ENCODE data around the gene KIF1A.

KIF1A gene

DNA sequence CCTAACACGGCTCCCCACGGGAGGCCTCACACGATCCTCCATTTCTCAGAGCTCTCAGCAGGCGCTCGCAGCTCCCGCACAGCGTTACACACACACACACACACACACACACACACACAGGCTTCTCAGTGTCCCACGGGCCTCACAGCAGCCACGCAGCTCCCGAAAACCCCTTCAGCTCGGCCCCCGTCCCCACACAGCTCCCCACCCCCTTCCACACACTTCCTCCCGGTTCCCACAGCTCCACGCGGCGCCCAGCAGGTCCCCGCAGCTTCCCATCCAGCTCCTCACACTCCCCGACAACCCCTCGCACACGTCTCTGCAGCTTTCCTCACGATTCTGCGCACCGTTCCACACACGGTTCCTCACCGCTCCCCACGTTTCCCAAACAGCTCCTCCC is 41.6 kb downstream of the KIF1A start:
- Histone ChIP-seq H3K4me1 (ENCODE audit: low read length) (no peaks in the 10 kb centered on the region), H2AFZ (ENCODE audit: low read length) (no peak overlapping the region), H3K9ac (ENCODE audit: low read length) (no peak overlapping the region), H3K36me3 (replicated peaks; ENCODE audit: insufficient read depth, low read length) (no peaks in the 10 kb centered on the region), H3K27ac (ENCODE audit: low read length) (no peak overlapping the region), H3K9me2 (replicated peaks; ENCODE audit: insufficient read depth, low read length) (no peaks in the 10 kb centered on the region), H3K4me2 (ENCODE audit: low read depth, low read length) (no peak overlapping the region), H4K20me1 (ENCODE audit: insufficient read depth, low read length) (no peaks in the 10 kb centered on the region), H3F3A (ENCODE audit: insufficient read depth, low read length) (no peaks in the 10 kb centered on the region), H3K79me2 (ENCODE audit: low read length) (no peaks in the 10 kb centered on the region), H3K27me3 (replicated peaks; ENCODE audit: insufficient read depth, low read length) (peaks cover 23% of the 10 kb centered on the region), H3K9me3 (replicated peaks; ENCODE audit: insufficient read depth, low read length) (no peaks in the 10 kb centered on the region), H3K4me3 (ENCODE audit: low read length) (no peak overlapping the region)
- no peak for DNase-seq
- TF ChIP-seq, protein P1, sequence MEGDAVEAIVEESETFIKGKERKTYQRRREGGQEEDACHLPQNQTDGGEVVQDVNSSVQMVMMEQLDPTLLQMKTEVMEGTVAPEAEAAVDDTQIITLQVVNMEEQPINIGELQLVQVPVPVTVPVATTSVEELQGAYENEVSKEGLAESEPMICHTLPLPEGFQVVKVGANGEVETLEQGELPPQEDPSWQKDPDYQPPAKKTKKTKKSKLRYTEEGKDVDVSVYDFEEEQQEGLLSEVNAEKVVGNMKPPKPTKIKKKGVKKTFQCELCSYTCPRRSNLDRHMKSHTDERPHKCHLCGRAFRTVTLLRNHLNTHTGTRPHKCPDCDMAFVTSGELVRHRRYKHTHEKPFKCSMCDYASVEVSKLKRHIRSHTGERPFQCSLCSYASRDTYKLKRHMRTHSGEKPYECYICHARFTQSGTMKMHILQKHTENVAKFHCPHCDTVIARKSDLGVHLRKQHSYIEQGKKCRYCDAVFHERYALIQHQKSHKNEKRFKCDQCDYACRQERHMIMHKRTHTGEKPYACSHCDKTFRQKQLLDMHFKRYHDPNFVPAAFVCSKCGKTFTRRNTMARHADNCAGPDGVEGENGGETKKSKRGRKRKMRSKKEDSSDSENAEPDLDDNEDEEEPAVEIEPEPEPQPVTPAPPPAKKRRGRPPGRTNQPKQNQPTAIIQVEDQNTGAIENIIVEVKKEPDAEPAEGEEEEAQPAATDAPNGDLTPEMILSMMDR (IDR thresholded peaks at IDR 0.05; ENCODE audit: low read length), result no peak
- TF ChIP-seq EZH2phosphoT487 (IDR thresholded peaks at IDR 0.05; ENCODE audit: low read length) (no peak), EZH2 (optimal IDR thresholded peaks at IDR 0.05; ENCODE audit: low read depth, low read length) (no peak)

DNA sequence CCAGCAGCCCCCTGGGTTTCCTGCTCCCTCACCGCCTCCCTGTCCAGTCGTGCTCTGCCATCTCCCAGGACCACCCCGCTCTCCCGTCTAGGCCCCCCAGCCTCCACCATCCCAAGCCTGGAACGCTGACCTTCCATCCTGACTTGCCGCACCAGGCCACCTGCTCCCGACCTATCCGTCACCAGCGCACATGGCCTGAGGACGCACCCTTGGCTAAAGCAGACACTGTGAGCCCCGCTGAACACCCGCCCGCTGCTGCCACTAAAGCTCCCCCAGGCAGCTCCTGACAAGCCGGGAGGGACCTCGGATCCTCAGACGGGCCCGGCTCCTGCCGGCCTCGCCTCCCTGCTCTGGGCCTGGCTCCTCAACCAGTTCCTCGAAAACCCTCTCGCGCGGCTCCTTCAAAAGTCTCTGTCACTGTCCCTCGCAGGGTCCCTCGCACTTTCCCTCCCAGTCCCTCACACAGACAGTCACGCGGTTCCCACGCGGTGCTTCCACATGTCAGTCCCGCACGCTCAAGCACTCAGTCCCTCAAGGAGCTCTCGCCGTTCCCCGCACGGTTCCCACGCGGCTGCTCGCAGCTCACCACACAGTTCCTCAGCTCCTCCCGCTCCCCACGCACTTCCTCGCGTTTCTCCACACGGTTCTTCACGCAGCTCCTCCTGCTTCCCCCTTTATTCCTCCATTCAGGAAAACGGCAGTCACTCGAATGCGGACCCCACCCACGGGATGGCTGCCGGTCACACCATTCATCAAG is 42.4 kb downstream of the KIF1A start:
- H3K9ac ChIP-seq (ENCODE audit: low read length), result no peak overlapping the region
- no peaks in the 10 kb centered on the region for H3K4me1 ChIP-seq (ENCODE audit: low read length)
- no peak for DNase-seq
- no peaks in the 10 kb centered on the region for H3K79me2 ChIP-seq (ENCODE audit: low read length)
- no peak overlapping the region for H3K4me3 ChIP-seq (ENCODE audit: low read length)
- no peak overlapping the region for H3K4me2 ChIP-seq (ENCODE audit: low read depth, low read length)
- H3K27ac ChIP-seq (ENCODE audit: low read length), result no peak overlapping the region
- H3F3A ChIP-seq (ENCODE audit: insufficient read depth, low read length), result no peaks in the 10 kb centered on the region
- no peaks in the 10 kb centered on the region for H3K36me3 ChIP-seq (replicated peaks; ENCODE audit: insufficient read depth, low read length)
- H3K27me3 ChIP-seq (replicated peaks; ENCODE audit: insufficient read depth, low read length), result peaks cover 29% of the 10 kb centered on the region
- H2AFZ ChIP-seq (ENCODE audit: low read length), result no peak overlapping the region
- H3K9me2 ChIP-seq (replicated peaks; ENCODE audit: insufficient read depth, low read length), result no peaks in the 10 kb centered on the region
- H4K20me1 ChIP-seq (ENCODE audit: insufficient read depth, low read length), result no peaks in the 10 kb centered on the region
- TF ChIP-seq, protein P1 (IDR thresholded peaks at IDR 0.05; ENCODE audit: low read length), result no peak
- no peak for TF ChIP-seq EZH2 (optimal IDR thresholded peaks at IDR 0.05; ENCODE audit: low read depth, low read length)
- no peak for TF ChIP-seq EZH2phosphoT487 (IDR thresholded peaks at IDR 0.05; ENCODE audit: low read length)
- no peaks in the 10 kb centered on the region for H3K9me3 ChIP-seq (replicated peaks; ENCODE audit: insufficient read depth, low read length)

GRCh38 chr2:240775905-240776304 is 44.1 kb downstream of the KIF1A start:
- Histone ChIP-seq H3F3A (ENCODE audit: insufficient read depth, low read length) (no peaks in the 10 kb centered on the region), H3K4me3 (ENCODE audit: low read length) (no peak overlapping the region), H3K36me3 (replicated peaks; ENCODE audit: insufficient read depth, low read length) (no peaks in the 10 kb centered on the region), H3K4me2 (ENCODE audit: low read depth, low read length) (no peak overlapping the region), H3K27ac (ENCODE audit: low read length) (no peak overlapping the region), H3K9me2 (replicated peaks; ENCODE audit: insufficient read depth, low read length) (no peaks in the 10 kb centered on the region), H3K9ac (ENCODE audit: low read length) (no peak overlapping the region), H3K9me3 (replicated peaks; ENCODE audit: insufficient read depth, low read length) (no peaks in the 10 kb centered on the region), H3K4me1 (ENCODE audit: low read length) (no peaks in the 10 kb centered on the region), H3K79me2 (ENCODE audit: low read length) (no peaks in the 10 kb centered on the region), H4K20me1 (ENCODE audit: insufficient read depth, low read length) (no peaks in the 10 kb centered on the region), H2AFZ (ENCODE audit: low read length) (no peak overlapping the region), H3K27me3 (replicated peaks; ENCODE audit: insufficient read depth, low read length) (peaks cover 29% of the 10 kb centered on the region)
- no peak for DNase-seq
- TF ChIP-seq EZH2 (optimal IDR thresholded peaks at IDR 0.05; ENCODE audit: low read depth, low read length) (no peak), EZH2phosphoT487 (IDR thresholded peaks at IDR 0.05; ENCODE audit: low read length) (no peak)

- no peak overlapping the region for H3K4me3 ChIP-seq (ENCODE audit: low read length)
- H3K9me2 ChIP-seq (replicated peaks; ENCODE audit: insufficient read depth, low read length), result no peaks in the 10 kb centered on the region
- no peak overlapping the region for H3K9ac ChIP-seq (ENCODE audit: low read length)
- no peak overlapping the region for H3K4me2 ChIP-seq (ENCODE audit: low read depth, low read length)
- no peaks in the 10 kb centered on the region for H4K20me1 ChIP-seq (ENCODE audit: insufficient read depth, low read length)
- H3K27me3 ChIP-seq (replicated peaks; ENCODE audit: insufficient read depth, low read length), result peaks cover 29% of the 10 kb centered on the region
- no peaks in the 10 kb centered on the region for H3K79me2 ChIP-seq (ENCODE audit: low read length)
- no peak for TF ChIP-seq EZH2 (optimal IDR thresholded peaks at IDR 0.05; ENCODE audit: low read depth, low read length)
- TF ChIP-seq, protein P1 (IDR thresholded peaks at IDR 0.05; ENCODE audit: low read length), result no peak
- TF ChIP-seq EZH2phosphoT487 (IDR thresholded peaks at IDR 0.05; ENCODE audit: low read length), result no peak
- DNase-seq, result no peak
- no peak overlapping the region for H3K27ac ChIP-seq (ENCODE audit: low read length)
- H3F3A ChIP-seq (ENCODE audit: insufficient read depth, low read length), result no peaks in the 10 kb centered on the region
- H3K9me3 ChIP-seq (replicated peaks; ENCODE audit: insufficient read depth, low read length), result no peaks in the 10 kb centered on the region
- no peaks in the 10 kb centered on the region for H3K36me3 ChIP-seq (replicated peaks; ENCODE audit: insufficient read depth, low read length)
- H2AFZ ChIP-seq (ENCODE audit: low read length), result no peak overlapping the region
- no peaks in the 10 kb centered on the region for H3K4me1 ChIP-seq (ENCODE audit: low read length)
Observed at GRCh38 chr2:240774856-240775255, 45.2 kb downstream of the KIF1A start.

All from MM.1S (cell line).